Mucosa of descending colon (tissue), 3 donors: ENCODE data around the gene SPR. TPM values are rescaled to one million over a fixed set of nuclear protein-coding genes. Genes with fewer than 3 reads are reported as not detected.

Experiments
- ATAC-seq: fragments of 200-7000 bp; cut with Tn5 transposase; one replicate; pipeline ENCODE4 v1.9.1; 2020; ENCODE audit warnings: mild to moderate bottlenecking, moderate library complexity
- DNase-seq, 3 donors: peaks; one replicate each; pipeline ENCODE4 v3.0.0-alpha.2; 2020
- H3K36me3 ChIP-seq: fragments of 200-600 bp; one replicate; pipeline ENCODE4 v1.8.0; 2021; ENCODE audit warnings: low read depth, mild to moderate bottlenecking
- H3K4me1 ChIP-seq: fragments of 200-600 bp; one replicate; pipeline ENCODE4 v1.8.0; 2021; ENCODE audit warnings: low read depth, mild to moderate bottlenecking
- H3K4me3 ChIP-seq: fragments of 200-600 bp; one replicate; pipeline ENCODE4 v1.8.0; 2021; ENCODE audit warnings: mild to moderate bottlenecking
- H3K9me3 ChIP-seq: fragments of 200-600 bp; one replicate; pipeline ENCODE4 v1.8.0; 2021; ENCODE audit warnings: mild to moderate bottlenecking
- intact Hi-C, 2 donors: fragments of 100-400 bp; cut with DNase I in 1 of 2; cut with micrococcal nuclease in 1 of 2; formaldehyde crosslinking; loops; one replicate each; pipeline versions ENCODE4 v1.11.0 to v1.11.1; 2022; cut with DNase I, micrococcal nuclease
- total RNA-seq, 3 donors: library from RNA; stranded (reverse); fragmentation: NEBNext Ultra II Directional in 2 of 3; extraction: Animal tissue kit (Norgen Biotek cat#: 25700) in 2 of 3; gene quantifications; one replicate each; pipeline versions ENCODE4 v1.2.1 to v1.2.4, GENCODE V29; 2021 to 2023
- TF ChIP-seq, protein P1 (sequence below): fragments of 200-600 bp; IDR thresholded peaks from one replicate; pipeline ENCODE4 v1.8.0; 2022; ENCODE audit warnings: antibody characterized with exemption, mild to moderate bottlenecking
- donor health status: DM: no; HTN: no; CAD: no; lungs with moderate emphysema.
- donor health status: DM: no; HTN: no; CAD: no.
- donor health status: DM: no; HTN: yes; CAD: no.

SPR gene
- total RNA-seq, 3 donors from 2014 or later = 53.7 to 91.0 (median 60.9) TPM

DNA sequence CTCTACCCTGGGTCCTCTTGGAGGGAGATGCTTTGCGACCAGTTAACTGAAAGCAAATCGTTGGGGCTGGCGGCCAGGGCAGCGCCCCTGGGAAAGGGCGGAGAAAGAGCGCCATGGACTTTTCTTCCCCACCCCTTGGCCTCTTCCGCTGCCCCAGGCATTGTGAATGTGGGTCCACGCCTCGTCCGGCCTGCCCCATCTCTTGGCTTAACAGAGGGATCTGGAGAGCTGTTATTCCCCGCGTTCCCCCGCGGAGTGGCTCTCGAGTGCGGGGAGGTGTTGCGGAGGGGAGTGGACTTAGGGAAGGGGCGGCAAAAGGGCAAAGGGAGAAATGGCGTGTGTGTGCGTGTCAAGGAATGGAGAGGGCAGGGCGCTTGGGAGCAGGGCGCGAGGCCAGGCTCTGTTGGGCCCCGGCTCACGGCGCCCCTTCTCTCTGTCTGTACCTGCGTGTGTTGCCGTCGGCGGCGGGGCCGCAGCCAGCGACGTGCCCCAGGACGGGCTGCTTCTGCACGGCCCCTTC lies 36.7 kb downstream of the SPR start:
- TF ChIP-seq, protein P1, sequence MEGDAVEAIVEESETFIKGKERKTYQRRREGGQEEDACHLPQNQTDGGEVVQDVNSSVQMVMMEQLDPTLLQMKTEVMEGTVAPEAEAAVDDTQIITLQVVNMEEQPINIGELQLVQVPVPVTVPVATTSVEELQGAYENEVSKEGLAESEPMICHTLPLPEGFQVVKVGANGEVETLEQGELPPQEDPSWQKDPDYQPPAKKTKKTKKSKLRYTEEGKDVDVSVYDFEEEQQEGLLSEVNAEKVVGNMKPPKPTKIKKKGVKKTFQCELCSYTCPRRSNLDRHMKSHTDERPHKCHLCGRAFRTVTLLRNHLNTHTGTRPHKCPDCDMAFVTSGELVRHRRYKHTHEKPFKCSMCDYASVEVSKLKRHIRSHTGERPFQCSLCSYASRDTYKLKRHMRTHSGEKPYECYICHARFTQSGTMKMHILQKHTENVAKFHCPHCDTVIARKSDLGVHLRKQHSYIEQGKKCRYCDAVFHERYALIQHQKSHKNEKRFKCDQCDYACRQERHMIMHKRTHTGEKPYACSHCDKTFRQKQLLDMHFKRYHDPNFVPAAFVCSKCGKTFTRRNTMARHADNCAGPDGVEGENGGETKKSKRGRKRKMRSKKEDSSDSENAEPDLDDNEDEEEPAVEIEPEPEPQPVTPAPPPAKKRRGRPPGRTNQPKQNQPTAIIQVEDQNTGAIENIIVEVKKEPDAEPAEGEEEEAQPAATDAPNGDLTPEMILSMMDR = no peak
- no peaks in the 10 kb centered on the region for H3K36me3 ChIP-seq
- no peak for DNase-seq
- intact Hi-C loops = no loop called here
- no peaks in the 10 kb centered on the region for H3K9me3 ChIP-seq
- no peak overlapping the region for H3K4me3 ChIP-seq
- peak; percentile 27 for ATAC-seq
- H3K4me1 ChIP-seq = peaks cover 14% of the 10 kb centered on the region

DNA sequence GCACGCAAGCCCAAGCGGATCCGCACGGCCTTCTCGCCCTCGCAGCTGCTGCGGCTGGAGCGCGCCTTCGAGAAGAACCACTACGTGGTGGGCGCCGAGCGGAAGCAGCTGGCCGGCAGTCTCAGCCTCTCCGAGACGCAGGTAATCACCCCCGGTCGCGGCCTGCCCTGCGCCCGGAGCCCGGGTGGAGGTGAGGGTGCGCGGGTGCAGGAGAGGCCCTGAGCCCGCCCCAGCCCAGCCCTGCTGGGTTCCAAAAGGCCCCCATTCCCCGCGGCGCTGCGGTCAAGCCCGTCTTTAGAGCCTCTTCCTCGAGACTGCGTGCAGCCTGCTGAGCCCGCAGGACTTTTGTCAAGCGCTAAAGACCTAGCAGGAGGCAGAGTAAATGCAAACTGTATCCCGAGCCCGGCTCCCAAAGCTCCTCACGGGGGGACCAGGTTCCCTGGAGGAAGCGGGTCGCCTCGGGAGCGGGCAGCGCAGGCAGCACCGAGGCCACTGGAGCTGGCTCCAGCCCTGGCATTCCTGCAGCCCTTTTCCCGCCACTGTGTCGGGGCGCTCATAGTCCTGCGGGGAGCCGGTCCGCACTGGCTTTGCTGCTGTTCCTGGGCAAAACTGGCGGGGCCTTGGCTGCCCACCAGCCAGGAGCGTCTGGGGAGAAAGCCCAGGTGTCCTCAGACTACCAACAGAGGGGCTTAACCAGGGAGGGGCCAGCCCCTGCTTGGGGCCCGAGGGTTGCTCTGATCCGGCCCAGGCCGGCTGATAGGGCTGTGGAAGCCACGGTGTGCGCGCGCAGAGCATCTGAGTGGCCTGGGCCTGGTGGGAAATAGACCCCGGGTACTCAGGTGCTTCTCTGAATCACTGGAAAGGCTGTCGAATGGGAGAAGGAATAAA lies 37.4 kb downstream of the SPR start:
- no peaks in the 10 kb centered on the region for H3K36me3 ChIP-seq
- intact Hi-C loops = no loop called here
- DNase-seq (no peak), ATAC-seq (peak; percentile 18)
- no peaks in the 10 kb centered on the region for H3K9me3 ChIP-seq
- H3K4me1 ChIP-seq = peaks cover 14% of the 10 kb centered on the region
- no peak overlapping the region for H3K4me3 ChIP-seq
- TF ChIP-seq, protein P1 = no peak

DNA sequence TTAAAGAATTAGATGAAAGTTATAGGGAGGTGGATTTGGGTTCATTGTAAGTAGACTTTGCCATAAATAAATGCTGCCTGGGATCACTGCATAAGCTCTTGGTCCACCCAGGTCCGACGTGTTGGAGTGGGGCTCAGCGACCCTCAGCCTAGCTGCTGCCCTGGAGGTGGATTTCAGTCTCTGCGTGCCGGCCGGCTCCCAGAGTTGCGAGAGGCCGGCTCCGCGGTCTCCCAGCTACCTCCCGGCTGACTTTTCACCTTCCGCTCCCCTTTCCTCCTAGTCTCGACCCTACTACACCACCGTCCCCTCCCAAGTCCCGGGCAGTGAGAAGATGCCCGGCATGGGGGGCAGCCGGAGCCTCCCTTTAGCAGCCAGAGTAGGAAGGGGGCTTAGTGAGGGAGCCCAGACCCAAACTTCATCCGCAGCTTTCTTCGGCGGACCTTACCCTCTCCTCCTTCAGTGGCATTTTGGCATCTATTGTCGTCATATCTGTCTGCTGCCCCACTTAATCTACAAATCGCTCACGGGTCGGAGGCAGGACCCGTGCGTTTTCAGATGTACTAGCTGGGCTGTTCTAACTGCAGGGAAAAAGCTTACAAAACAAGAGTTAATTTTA lies 38.2 kb downstream of the SPR start:
- ATAC-seq = no peak
- no peak for DNase-seq
- TF ChIP-seq, protein P1 = no peak
- Histone ChIP-seq H3K36me3 (no peaks in the 10 kb centered on the region), H3K4me1 (peaks cover 14% of the 10 kb centered on the region), H3K4me3 (no peak overlapping the region), H3K9me3 (no peaks in the 10 kb centered on the region)
- intact Hi-C loops = no loop called here

DNA sequence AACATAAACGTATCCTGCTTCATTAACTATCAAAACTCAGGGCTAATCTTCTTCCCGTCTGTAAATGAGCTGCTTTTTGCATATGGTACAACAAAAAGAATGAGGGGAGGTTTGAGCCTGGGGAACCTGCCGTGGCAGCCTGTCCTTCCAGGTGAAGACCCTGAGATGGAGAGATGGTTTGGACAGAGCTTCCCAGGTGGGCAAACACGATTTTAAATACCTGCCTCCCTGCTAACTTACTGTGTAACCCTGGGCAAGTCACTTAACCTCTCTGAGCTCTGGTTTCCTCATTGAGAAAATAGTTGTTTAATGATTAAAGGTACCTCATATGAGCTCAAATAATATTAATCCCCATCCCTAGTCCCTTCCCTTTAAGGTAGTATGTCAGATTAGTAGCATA lies 39.2 kb downstream of the SPR start:
- DNase-seq = no peak
- Histone ChIP-seq H3K9me3 (no peaks in the 10 kb centered on the region), H3K36me3 (no peaks in the 10 kb centered on the region), H3K4me1 (peaks cover 14% of the 10 kb centered on the region), H3K4me3 (no peak overlapping the region)
- intact Hi-C loops = no loop called here
- TF ChIP-seq, protein P1 = no peak
- ATAC-seq = no peak

DNA sequence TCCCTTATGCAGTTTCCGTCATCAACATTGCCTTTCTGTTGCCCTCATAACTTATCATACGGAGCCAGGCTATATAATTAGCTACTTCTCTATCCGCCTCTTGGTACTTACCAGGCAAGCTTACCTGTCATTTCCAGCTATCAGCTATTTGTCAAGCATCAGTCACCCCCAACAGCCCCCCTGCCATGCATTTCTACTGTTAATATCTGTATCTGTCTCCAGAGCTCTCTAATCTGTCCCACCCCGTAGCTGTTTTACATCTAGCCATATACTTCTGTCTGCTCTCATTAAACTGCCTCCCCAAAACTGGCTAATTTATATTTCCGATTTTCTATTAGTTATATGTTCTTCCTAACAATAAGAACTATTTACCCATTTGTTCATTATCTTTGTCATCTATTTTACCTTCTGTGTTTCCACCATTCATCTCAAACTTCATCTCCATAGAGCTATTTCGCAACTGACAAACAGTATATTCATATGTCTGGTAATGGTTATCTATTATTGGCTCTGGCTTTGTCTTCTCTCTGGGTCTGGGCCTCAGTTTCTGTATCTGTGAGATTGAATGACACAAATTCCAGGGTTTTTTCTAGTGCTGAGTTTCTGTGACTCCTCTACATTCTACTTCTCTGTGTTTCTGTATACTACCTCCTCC lies 39.7 kb downstream of the SPR start:
- peaks cover 14% of the 10 kb centered on the region for H3K4me1 ChIP-seq
- intact Hi-C loops = no loop called here
- DNase-seq (no peak), ATAC-seq (no peak)
- H3K36me3 ChIP-seq = no peaks in the 10 kb centered on the region
- no peaks in the 10 kb centered on the region for H3K9me3 ChIP-seq
- TF ChIP-seq, protein P1 = no peak
- no peak overlapping the region for H3K4me3 ChIP-seq
